NCI-H146 (cell line): ENCODE data around the gene DCST2.

ENCODE experiments used
- DNase-seq: peaks from one replicate; lab custom pipeline; 2025; lab: John Stamatoyannopoulos, UW

DCST2 gene

GRCh38 chr1:155010211-155010918 is 23.2 kb downstream of the DCST2 start:
- DNase-seq: no peak

- DNase-seq: no peak
Observed at GRCh38 chr1:155009742-155010141, 23.8 kb downstream of the DCST2 start.

- DNase-seq: no peak
Observed at GRCh38 chr1:155009221-155009711, 24.3 kb downstream of the DCST2 start.

GRCh38 chr1:155008015-155008941 is 25.3 kb downstream of the DCST2 start:
- no peak for DNase-seq

- no peak for DNase-seq
Observed at GRCh38 chr1:155007251-155007828, 26.2 kb downstream of the DCST2 start.

GRCh38 chr1:155006601-155007101 is 26.9 kb downstream of the DCST2 start:
- DNase-seq: no peak

- DNase-seq: no peak
Observed at GRCh38 chr1:155005076-155006011, 28.2 kb downstream of the DCST2 start.

- no peak for DNase-seq
Observed at GRCh38 chr1:155004352-155005075, 29.1 kb downstream of the DCST2 start.

GRCh38 chr1:155003766-155004351 is 29.7 kb downstream of the DCST2 start:
- DNase-seq: peak; percentile 40

- DNase-seq: peak; percentile 56
Observed at GRCh38 chr1:155003227-155003765, 30.3 kb downstream of the DCST2 start.

- DNase-seq: peak; percentile 85
Observed at GRCh38 chr1:155002464-155003226, 30.9 kb downstream of the DCST2 start, which contains the start of gene ZBTB7B. Gene ZBTB7B, plus strand, starts transcription at chr1:155002802. Its CDS starts 11,859 bp downstream, at chr1:155014661.

GRCh38 chr1:155001675-155002463 is 31.7 kb downstream of the DCST2 start:
- DNase-seq: peak; percentile 99

GRCh38 chr1:155001425-155001674 is 32.2 kb downstream of the DCST2 start:
- no peak for DNase-seq

- DNase-seq: peak; percentile 92
Observed at GRCh38 chr1:155000726-155001424, 32.7 kb downstream of the DCST2 start.

GRCh38 chr1:155000411-155000725 is 33.2 kb downstream of the DCST2 start:
- no peak for DNase-seq

- DNase-seq: peak; percentile 75
Observed at GRCh38 chr1:154999571-155000410, 33.8 kb downstream of the DCST2 start.
